Mucosa of gallbladder (tissue), 1 donor: ENCODE measurements around the gene RGS11. TPM values are rescaled to one million over a fixed set of nuclear protein-coding genes. Genes with fewer than 3 reads are reported as not detected.
"Not testable (repeated sequence)": the region's sequence is repeated elsewhere in the genome, so short reads cannot be mapped to it uniquely, and the experiment has no call there.

Source experiments
- DNase-seq: peaks from one replicate; pipeline ENCODE4 v3.0.0-alpha.2; 2020; ENCODE audit warnings: low spot score
- total RNA-seq: library from RNA; stranded (reverse); gene quantifications from one replicate; pipeline ENCODE4 v1.2.1, GENCODE V29; 2021
- donor health status: DM: no; HTN: no; CAD: no.

The RGS11 gene
- total RNA-seq, 1 donor from 2014 or later = 6.7 TPM

- no peak for DNase-seq
Measured at GRCh38 chr16:230949-231348, 44.8 kb downstream of the RGS11 start.

DNA sequence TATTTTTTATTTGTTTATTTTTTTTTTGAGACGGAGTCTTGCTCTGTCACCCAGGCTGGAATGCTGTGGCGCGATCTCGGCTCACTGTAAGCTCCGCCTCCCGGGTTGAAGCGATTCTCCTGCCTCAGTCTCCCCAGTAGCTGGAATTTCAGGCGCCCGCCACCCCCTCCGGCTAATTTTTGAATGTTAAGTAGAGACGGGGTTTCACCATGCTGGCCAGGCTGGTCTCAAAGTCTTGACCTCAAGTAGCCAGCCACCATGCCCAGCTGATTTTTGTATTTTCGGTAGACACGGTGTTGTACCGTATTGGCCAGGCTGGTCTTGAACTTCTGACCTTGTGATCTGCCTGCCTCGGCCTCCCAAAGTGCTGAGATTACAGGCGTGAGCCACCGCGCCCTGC lies 45.4 kb downstream of the RGS11 start:
- not testable (repeated sequence) for DNase-seq

DNA sequence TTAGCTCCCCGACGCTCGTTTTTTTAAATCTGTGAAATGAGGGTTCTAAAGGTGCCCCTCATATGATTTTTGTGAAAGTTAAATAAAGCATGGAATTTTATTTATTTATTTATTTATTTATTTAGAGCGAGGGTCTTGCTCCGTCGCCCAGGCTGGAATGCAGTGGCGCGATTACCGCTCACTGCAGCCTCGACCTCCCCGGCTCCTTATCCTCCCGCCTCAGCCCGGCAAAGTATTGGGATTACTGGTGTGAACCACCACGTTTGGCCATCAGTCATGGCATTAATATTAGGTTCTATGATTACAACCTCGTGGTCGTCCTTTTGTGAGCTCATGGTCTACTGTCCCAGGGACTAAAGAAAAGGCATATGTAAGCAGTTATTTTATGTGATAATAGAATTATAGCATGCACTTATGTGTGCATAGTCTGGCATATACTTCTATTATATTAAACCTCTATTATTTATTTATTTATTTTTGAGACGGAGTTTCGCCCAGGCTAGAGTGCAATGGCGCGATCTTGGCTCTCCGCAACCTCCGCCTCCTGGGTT lies 45.9 kb downstream of the RGS11 start:
- no peak for DNase-seq

- DNase-seq = peak; percentile 85
Measured at GRCh38 chr16:228852-229730, 46.7 kb downstream of the RGS11 start, which contains the start of gene LUC7L. Gene LUC7L, minus strand, starts transcription at chr16:229449. Its CDS starts 110 bp downstream, at chr16:229339.

DNA sequence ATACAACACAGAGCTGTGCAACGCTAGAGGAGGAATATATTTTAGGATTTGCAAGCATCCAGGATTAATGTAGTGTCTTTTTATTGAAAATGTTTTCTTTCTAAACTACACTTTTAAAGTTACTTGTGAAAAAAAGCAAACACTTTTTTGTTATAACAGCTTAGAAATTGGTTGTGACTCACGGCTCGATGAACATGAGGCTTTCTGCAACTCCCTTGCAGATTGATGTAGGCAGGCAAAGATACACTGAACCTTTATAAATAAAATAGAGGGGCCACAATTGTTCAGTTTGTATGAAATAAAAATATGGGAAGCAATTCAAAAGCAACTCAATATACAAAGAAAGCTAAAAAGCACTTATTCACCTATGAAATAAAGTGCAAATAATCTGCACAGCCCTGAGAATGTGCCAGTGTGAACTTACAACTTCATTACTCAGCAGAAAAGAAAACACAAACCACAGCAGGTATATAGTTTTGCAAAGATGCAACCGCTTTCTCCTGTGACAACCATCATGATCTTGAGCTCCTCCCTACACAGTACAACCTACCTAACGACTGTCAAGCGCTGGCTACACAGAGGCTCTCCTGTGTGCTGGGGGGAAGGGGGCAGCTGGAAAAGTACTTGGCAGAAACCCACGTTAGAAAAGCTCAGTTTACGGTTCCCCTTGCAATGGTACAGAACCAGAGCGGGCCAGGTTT lies 47.4 kb downstream of the RGS11 start:
- DNase-seq = no peak

- DNase-seq = no peak
Measured at GRCh38 chr16:220021-220420, 55.7 kb downstream of the RGS11 start.

Other genes with a start within 250 kb of the RGS11 start
- gene POLR3K, start 222.3 kb downstream of the RGS11 start, total RNA-seq = 12.7 TPM
- 21.5 TPM for gene SNRNP25, start 222.1 kb downstream of the RGS11 start, total RNA-seq
- 50.6 TPM for gene RHBDF1, start 203.3 kb downstream of the RGS11 start, total RNA-seq
- gene MPG, start 197.7 kb downstream of the RGS11 start, total RNA-seq = 48.8 TPM
- gene NPRL3, start 137.3 kb downstream of the RGS11 start, total RNA-seq = 29.5 TPM
- 0.95 TPM for gene HBZ, start 123.3 kb downstream of the RGS11 start, total RNA-seq
- not detected for gene HBM, start 110.0 kb downstream of the RGS11 start, total RNA-seq
- 30.0 TPM for gene HBA2, start 103.1 kb downstream of the RGS11 start, total RNA-seq
- gene HBA1, start 99.3 kb downstream of the RGS11 start, total RNA-seq = 54.8 TPM
- gene HBQ1, start 95.5 kb downstream of the RGS11 start, total RNA-seq = not detected
- gene LUC7L, start 46.5 kb downstream of the RGS11 start, total RNA-seq = 72.1 TPM
- gene FAM234A, start 41.1 kb downstream of the RGS11 start, total RNA-seq = 138 TPM
- gene ARHGDIG, start 4.6 kb upstream of the RGS11 start, total RNA-seq = 2.6 TPM
- 1.3 TPM for gene PDIA2, start 7.2 kb upstream of the RGS11 start, total RNA-seq
- gene AXIN1, start 76.8 kb upstream of the RGS11 start, total RNA-seq = 29.2 TPM
- 52.9 TPM for gene MRPL28, start 94.6 kb upstream of the RGS11 start, total RNA-seq
- gene PGAP6, start 106.0 kb upstream of the RGS11 start, total RNA-seq = 85.7 TPM
- gene NME4, start 121.3 kb upstream of the RGS11 start, total RNA-seq = 105 TPM
- gene DECR2, start 125.9 kb upstream of the RGS11 start, total RNA-seq = 36.8 TPM
- gene RAB11FIP3, start 149.7 kb upstream of the RGS11 start, total RNA-seq = 58.5 TPM